Stimulated activated CD4-positive, alpha-beta T cell treated with anti-CD3 and anti-CD28 coated beads, Interleukin-12 subunit alpha, Interleukin-12 subunit beta, amount 100 ng/mL, for 4 hours (primary cell): ENCODE data around the gene PRODH2.
"Not testable (repeated sequence)": the region's sequence is repeated elsewhere in the genome, so short reads cannot be mapped to it uniquely, and the experiment has no call there.

ENCODE experiments used
- DNase-seq: peaks from one replicate; pipeline ENCODE4 v3.0.0-alpha.2; 2020

Gene PRODH2

GRCh38 chr19:35842666-35843272, 30.1 kb upstream of the PRODH2 start:
- DNase-seq, result no peak

- no peak for DNase-seq
These were observed 29.4 kb upstream of the PRODH2 start for GRCh38 chr19:35841961-35842595.

GRCh38 chr19:35836096-35836495, 23.5 kb upstream of the PRODH2 start:
- not testable (repeated sequence) for DNase-seq

- no peak for DNase-seq
These were observed 21.3 kb upstream of the PRODH2 start for GRCh38 chr19:35833972-35834371.

- no peak for DNase-seq
These were observed 19.4 kb upstream of the PRODH2 start for GRCh38 chr19:35832054-35832453.

- no peak for DNase-seq
These were observed 18.3 kb upstream of the PRODH2 start for GRCh38 chr19:35830986-35831385.

GRCh38 chr19:35828692-35829301, 16.2 kb upstream of the PRODH2 start:
- peak; percentile 36 for DNase-seq

- no peak for DNase-seq
These were observed 11.5 kb upstream of the PRODH2 start for GRCh38 chr19:35824150-35824549.

GRCh38 chr19:35822579-35822978, 9.9 kb upstream of the PRODH2 start:
- no peak for DNase-seq

- no peak for DNase-seq
These were observed 5.8 kb upstream of the PRODH2 start for GRCh38 chr19:35818445-35818844.

- no peak for DNase-seq
These were observed 4.2 kb upstream of the PRODH2 start for GRCh38 chr19:35816846-35817245.

GRCh38 chr19:35816262-35816661, 3.6 kb upstream of the PRODH2 start:
- no peak for DNase-seq

- DNase-seq, result no peak
These were observed 622 bp upstream of the PRODH2 start for GRCh38 chr19:35813043-35813890.

- no peak for DNase-seq
These were observed 1.1 kb downstream of the PRODH2 start for GRCh38 chr19:35811317-35812219.

- no peak for DNase-seq
These were observed 5.0 kb downstream of the PRODH2 start for GRCh38 chr19:35807633-35808032.

- no peak for DNase-seq
These were observed 6.0 kb downstream of the PRODH2 start for GRCh38 chr19:35806597-35806996.

- no peak for DNase-seq
These were observed 7.0 kb downstream of the PRODH2 start for GRCh38 chr19:35805526-35806102.

- no peak for DNase-seq
These were observed 10.8 kb downstream of the PRODH2 start for GRCh38 chr19:35801828-35802227.

- DNase-seq, result no peak
These were observed 15.0 kb downstream of the PRODH2 start for GRCh38 chr19:35797663-35798062.

GRCh38 chr19:35796645-35797542, 15.8 kb downstream of the PRODH2 start:
- DNase-seq, result no peak

- not testable (repeated sequence) for DNase-seq
These were observed 17.1 kb downstream of the PRODH2 start for GRCh38 chr19:35795564-35795963.
